Gastrocnemius medialis (tissue), 4 donors: Measurements from ENCODE around the gene AGAP1. TPM values are rescaled to one million over a fixed set of nuclear protein-coding genes. Genes with fewer than 3 reads are reported as not detected.

Experiments used
- ATAC-seq, 2 donors: fragments of 150-250 bp; one replicate each; pipeline ENCODE4 v1.9.1; 2016
- DNase-seq, 2 donors: peaks; one replicate each; pipeline ENCODE4 v3.0.0-alpha.2; 2019
- H3K27ac ChIP-seq, 4 donors: fragments of 200-600 bp; sonication (generic); 1 replicate in 1 of 4; 2 replicates in 3 of 4; pipeline ENCODE4 v1.5.1; 2016 to 2018; ENCODE audit warnings: mild to moderate bottlenecking in 2 of 4, moderate library complexity in 1 of 4
- H3K27me3 ChIP-seq, 3 donors: fragments of 200-600 bp; sonication (generic) in 2 of 3; 1 replicate in 1 of 3; 2 replicates in 2 of 3; pipeline versions ENCODE4 v1.5.1 to v1.6.0; 2016 to 2019; ENCODE audit warnings: mild to moderate bottlenecking in 1 of 3, moderate library complexity in 1 of 3
- H3K36me3 ChIP-seq, 2 donors: fragments of 200-600 bp; sonication (generic) in 1 of 2; one replicate each; pipeline ENCODE4 v1.5.1; 2017 to 2018
- H3K4me1 ChIP-seq, 2 donors: fragments of 200-600 bp; sonication (generic) in 1 of 2; one replicate each; pipeline ENCODE4 v1.5.1; 2016 to 2017; ENCODE audit warnings: mild to moderate bottlenecking in 2 of 2
- H3K4me3 ChIP-seq, 4 donors: fragments of 200-600 bp; sonication (generic) in 3 of 4; 1 replicate in 1 of 4; 2 replicates in 3 of 4; pipeline ENCODE4 v1.5.1; 2016 to 2019; ENCODE audit warnings: mild to moderate bottlenecking in 2 of 4
- H3K9me3 ChIP-seq, 3 donors: fragments of 200-600 bp; sonication (generic) in 2 of 3; 1 replicate in 1 of 3; 2 replicates in 2 of 3; pipeline ENCODE4 v1.5.1; 2016 to 2019
- CTCF ChIP-seq, 5 experiments: fragments of 450-650 bp in 3 of 5; fragments of 200-600 bp in 2 of 5; sonication (generic) in 2 of 5; IDR thresholded peaks in 4 of 5; conservative IDR thresholded peaks in 1 of 5; 1 replicate in 4 of 5; 2 replicates in 1 of 5; pipeline ENCODE4 v1.5.1; 2016 to 2019; ENCODE audit warnings: antibody characterized with exemption in 5 of 5, mild to moderate bottlenecking in 3 of 5, moderate library complexity in 3 of 5
- POLR2A ChIP-seq, 2 donors: fragments of 450-650 bp; IDR thresholded peaks; one replicate each; pipeline ENCODE4 v1.6.1; 2017; ENCODE audit warnings: antibody characterized with exemption in 2 of 2, mild to moderate bottlenecking in 2 of 2, moderate library complexity in 2 of 2
- in situ Hi-C, 4 donors: fragments of 200-750 bp; cut with MboI; loops; one replicate each; pipeline versions ENCODE4 v1.15.0 to v1.8.0; 2017; ENCODE audit warnings: low sequenced_read_pairs in 4 of 4
- intact Hi-C: fragments of 100-400 bp; cut with DNase I; formaldehyde crosslinking; loops from one replicate; pipeline ENCODE4 v1.15.1; 2023; ENCODE audit warnings: low total_unique reads
- total RNA-seq, 4 donors: library from RNA; depleted of rRNA; stranded (reverse); fragments of >200 nt; gene quantifications; one replicate each; pipeline versions ENCODE4 v1.1.0 to v1.2.3, GENCODE V29; 2016

The AGAP1 gene
- total RNA-seq, 4 donors from 2014 or later, result 8.5 to 26.8 (median 14.4) TPM

- Histone ChIP-seq H3K27ac (no peak overlapping the region), H3K4me1 (no peaks in the 10 kb centered on the region), H3K27me3 (no peaks in the 10 kb centered on the region), H3K4me3 (no peak overlapping the region), H3K9me3 (no peaks in the 10 kb centered on the region), H3K36me3 (peaks cover 0 to 20% of the 10 kb centered on the region in 2 donors)
- ATAC-seq (no peak), DNase-seq (no peak)
- no peak for TF ChIP-seq POLR2A (IDR thresholded peaks at IDR 0.05)
- no peak for TF ChIP-seq CTCF (IDR thresholded peaks at IDR 0.05 in 4 of 5, conservative IDR thresholded peaks at IDR 0.05 in 1 of 5)
- intact Hi-C loops (no loop called here), in situ Hi-C loops (no loop called here)
Measured at GRCh38 chr2:236041616-236042015, 547.8 kb downstream of the AGAP1 start.

- no peak overlapping the region for H3K27ac ChIP-seq
- H3K4me1 ChIP-seq, result no peaks in the 10 kb centered on the region
- no peaks in the 10 kb centered on the region for H3K9me3 ChIP-seq
- no peak for ATAC-seq
- TF ChIP-seq CTCF (IDR thresholded peaks at IDR 0.05 in 4 of 5, conservative IDR thresholded peaks at IDR 0.05 in 1 of 5) (no peak), POLR2A (IDR thresholded peaks at IDR 0.05) (no peak)
- H3K4me3 ChIP-seq, result no peak overlapping the region
- H3K36me3 ChIP-seq, result peaks cover 0 to 20% of the 10 kb centered on the region in 2 donors
- H3K27me3 ChIP-seq, result no peaks in the 10 kb centered on the region
- no peak for DNase-seq
- in situ Hi-C loops (no loop called here), intact Hi-C loops (no loop called here)
Measured at GRCh38 chr2:236042087-236042486, 548.2 kb downstream of the AGAP1 start.

- in situ Hi-C loops, result no loop called here
- no peaks in the 10 kb centered on the region for H3K9me3 ChIP-seq
- intact Hi-C loops, result no loop called here
- ATAC-seq, result no peak
- peaks cover 0 to 13% of the 10 kb centered on the region in 2 donors for H3K36me3 ChIP-seq
- TF ChIP-seq CTCF (IDR thresholded peaks at IDR 0.05 in 4 of 5, conservative IDR thresholded peaks at IDR 0.05 in 1 of 5), result no peak
- no peak for TF ChIP-seq POLR2A (IDR thresholded peaks at IDR 0.05)
- H3K27me3 ChIP-seq, result no peaks in the 10 kb centered on the region
- no peak overlapping the region for H3K27ac ChIP-seq
- H3K4me3 ChIP-seq, result no peak overlapping the region
- H3K4me1 ChIP-seq, result no peaks in the 10 kb centered on the region
- DNase-seq, result no peak
Measured at GRCh38 chr2:236044191-236044590, 550.3 kb downstream of the AGAP1 start.

GRCh38 chr2:236045251-236046235 is 551.7 kb downstream of the AGAP1 start:
- no peak for DNase-seq
- no peak for ATAC-seq
- in situ Hi-C loops (no loop called here), intact Hi-C loops (no loop called here)
- Histone ChIP-seq H3K9me3 (no peaks in the 10 kb centered on the region), H3K27ac (no peak overlapping the region), H3K36me3 (peaks cover 0 to 6% of the 10 kb centered on the region in 2 donors), H3K27me3 (no peaks in the 10 kb centered on the region), H3K4me3 (no peak overlapping the region), H3K4me1 (no peaks in the 10 kb centered on the region)
- no peak for TF ChIP-seq CTCF (IDR thresholded peaks at IDR 0.05 in 4 of 5, conservative IDR thresholded peaks at IDR 0.05 in 1 of 5)
- TF ChIP-seq POLR2A (IDR thresholded peaks at IDR 0.05), result no peak
